Cardiac fibroblast (primary cell): Measurements from ENCODE around the gene FOLR1.

Source experiments
- DNase-seq, 2 donors: peaks; one replicate each; pipeline versions ENCODE4 v3.0.0 to v3.0.0-alpha.2; 2010; ENCODE audit warnings: low read depth in 2 of 2
- H3K4me3 ChIP-seq, 2 donors: replicated peaks in 1 of 2; 1 replicate in 1 of 2; 2 replicates in 1 of 2; pipeline ENCODE4 v1.5.1; 2011; ENCODE audit warnings: low read depth in 2 of 2, low read length in 2 of 2, mild to moderate bottlenecking in 2 of 2, moderate library complexity in 1 of 2
- TF ChIP-seq, protein P1 (sequence below): IDR thresholded peaks from one replicate; pipeline ENCODE4 v1.5.1; 2011; ENCODE audit warnings: low read depth, mild to moderate bottlenecking, low read length, inconsistent platforms

The FOLR1 gene

DNA sequence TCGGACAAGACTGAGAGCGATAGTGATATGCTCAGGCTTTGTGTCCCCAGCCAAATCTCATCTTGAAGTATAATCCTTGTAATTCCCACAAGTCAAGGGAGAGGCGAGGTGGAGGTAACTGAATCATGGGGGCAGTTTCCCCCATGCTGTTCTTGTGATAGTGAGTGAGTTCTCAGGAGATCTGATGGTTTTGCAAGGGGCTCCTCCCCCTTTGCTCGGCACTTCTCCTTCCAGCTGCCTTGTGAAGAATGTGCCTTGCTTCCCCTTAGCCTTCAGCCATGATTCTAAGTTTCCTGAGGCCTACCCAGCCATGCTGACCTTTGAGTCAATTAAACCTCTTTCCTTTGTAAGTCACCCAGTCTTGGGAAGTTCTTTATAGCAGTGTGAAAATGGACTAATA is 17.2 kb downstream of the FOLR1 start:
- DNase-seq: no peak

DNA sequence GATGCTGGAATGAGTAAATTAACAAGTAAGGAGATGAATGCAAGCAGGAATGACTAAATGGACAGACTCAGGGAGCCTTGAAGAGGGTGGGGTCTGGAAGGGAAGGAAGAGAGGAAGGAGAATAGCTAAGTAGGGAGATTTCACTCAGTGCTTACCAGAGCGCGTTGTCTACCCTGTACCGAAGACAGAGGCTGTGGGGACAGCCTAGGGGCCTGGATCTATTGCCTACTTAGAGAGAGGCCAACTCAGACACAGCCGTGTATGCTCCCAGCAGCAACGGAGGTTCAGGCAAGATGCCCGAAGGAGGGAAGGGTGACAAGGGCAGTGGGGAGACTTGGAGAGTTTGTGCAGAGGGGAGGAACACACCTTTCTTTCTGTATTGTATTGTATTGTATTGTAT is 24.7 kb downstream of the FOLR1 start, which contains the start of gene FOLR2:
FOLR2 (plus strand) TSS at position 157 of the 400 bp plus-strand sequence. CDS start 1,791 bp downstream, outside the sequence.
- DNase-seq: no peak
- TF ChIP-seq, protein P1, sequence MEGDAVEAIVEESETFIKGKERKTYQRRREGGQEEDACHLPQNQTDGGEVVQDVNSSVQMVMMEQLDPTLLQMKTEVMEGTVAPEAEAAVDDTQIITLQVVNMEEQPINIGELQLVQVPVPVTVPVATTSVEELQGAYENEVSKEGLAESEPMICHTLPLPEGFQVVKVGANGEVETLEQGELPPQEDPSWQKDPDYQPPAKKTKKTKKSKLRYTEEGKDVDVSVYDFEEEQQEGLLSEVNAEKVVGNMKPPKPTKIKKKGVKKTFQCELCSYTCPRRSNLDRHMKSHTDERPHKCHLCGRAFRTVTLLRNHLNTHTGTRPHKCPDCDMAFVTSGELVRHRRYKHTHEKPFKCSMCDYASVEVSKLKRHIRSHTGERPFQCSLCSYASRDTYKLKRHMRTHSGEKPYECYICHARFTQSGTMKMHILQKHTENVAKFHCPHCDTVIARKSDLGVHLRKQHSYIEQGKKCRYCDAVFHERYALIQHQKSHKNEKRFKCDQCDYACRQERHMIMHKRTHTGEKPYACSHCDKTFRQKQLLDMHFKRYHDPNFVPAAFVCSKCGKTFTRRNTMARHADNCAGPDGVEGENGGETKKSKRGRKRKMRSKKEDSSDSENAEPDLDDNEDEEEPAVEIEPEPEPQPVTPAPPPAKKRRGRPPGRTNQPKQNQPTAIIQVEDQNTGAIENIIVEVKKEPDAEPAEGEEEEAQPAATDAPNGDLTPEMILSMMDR: no peak
- H3K4me3 ChIP-seq: no peak within 1 kb of the TSS

More for the DNA sequence above, 17.2 kb downstream of the FOLR1 start:
- TF ChIP-seq, protein P1: no peak
- no peak overlapping the region for H3K4me3 ChIP-seq

DNA sequence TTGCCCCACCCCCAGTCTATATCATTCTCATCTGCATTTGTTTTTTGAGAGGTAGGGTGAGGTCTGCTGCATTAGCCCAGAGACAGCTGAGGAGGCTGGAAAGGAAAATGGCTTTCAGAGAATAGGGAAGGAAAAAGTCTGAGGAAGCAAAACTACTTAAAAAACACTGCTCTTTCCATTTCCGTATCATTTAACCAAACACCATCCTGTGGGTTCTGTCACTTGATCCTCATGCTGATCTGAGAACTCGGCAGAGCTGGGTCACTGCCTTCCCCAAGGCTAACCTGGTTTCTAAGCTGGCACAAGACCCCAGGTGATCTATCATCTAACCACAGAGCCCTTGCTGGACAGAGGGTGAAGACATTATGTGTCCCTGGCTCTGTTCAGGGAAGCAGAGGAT is 25.9 kb downstream of the FOLR1 start:
- no peak for DNase-seq
- TF ChIP-seq, protein P1: no peak
- no peak overlapping the region for H3K4me3 ChIP-seq

DNA sequence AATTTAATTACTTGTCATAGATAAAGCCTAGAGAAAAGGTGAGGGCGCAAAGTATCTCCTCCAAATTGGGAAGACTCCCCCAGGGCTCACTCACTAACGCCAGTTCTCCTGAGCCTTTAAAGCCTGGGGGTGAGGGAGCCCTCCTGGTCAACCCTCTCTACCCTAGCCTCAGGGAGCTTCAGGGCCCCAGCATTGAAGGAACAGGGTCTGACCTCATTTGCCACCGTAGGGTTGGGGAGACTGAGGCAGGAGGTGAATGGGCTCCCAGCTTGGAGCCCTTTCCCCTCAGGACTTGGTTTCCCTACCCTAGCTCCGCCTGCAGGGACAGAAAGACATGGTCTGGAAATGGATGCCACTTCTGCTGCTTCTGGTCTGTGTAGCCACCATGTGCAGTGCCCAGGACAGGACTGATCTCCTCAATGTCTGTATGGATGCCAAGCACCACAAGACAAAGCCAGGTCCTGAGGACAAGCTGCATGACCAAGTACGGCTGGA is 26.4 kb downstream of the FOLR1 start:
- DNase-seq: no peak
- TF ChIP-seq, protein P1: no peak
- no peak overlapping the region for H3K4me3 ChIP-seq

DNA sequence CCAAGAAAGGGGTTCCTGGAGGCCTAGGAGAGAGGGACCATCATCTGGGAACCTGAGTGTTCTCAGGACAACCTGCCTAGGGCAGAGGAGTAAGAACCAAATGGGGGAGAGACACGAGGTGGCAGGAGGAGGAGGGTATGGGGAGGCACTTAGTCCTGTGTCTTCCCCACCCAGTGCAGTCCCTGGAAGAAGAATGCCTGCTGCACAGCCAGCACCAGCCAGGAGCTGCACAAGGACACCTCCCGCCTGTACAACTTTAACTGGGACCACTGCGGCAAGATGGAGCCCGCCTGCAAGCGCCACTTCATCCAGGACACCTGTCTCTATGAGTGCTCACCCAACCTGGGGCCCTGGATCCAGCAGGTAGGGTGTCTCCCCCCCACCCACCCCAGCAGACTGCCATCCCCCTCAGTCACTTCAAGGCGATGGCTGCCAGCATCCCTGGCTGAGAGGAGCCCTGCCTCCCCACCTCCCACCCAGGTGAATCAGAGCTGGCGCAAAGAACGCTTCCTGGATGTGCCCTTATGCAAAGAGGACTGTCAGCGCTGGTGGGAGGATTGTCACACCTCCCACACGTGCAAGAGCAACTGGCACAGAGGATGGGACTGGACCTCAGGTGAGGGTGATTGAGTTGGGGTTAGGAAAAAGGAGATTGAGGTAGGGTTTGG is 28.9 kb downstream of the FOLR1 start:
- no peak for DNase-seq
- TF ChIP-seq, protein P1: no peak
- H3K4me3 ChIP-seq: no peak overlapping the region

DNA sequence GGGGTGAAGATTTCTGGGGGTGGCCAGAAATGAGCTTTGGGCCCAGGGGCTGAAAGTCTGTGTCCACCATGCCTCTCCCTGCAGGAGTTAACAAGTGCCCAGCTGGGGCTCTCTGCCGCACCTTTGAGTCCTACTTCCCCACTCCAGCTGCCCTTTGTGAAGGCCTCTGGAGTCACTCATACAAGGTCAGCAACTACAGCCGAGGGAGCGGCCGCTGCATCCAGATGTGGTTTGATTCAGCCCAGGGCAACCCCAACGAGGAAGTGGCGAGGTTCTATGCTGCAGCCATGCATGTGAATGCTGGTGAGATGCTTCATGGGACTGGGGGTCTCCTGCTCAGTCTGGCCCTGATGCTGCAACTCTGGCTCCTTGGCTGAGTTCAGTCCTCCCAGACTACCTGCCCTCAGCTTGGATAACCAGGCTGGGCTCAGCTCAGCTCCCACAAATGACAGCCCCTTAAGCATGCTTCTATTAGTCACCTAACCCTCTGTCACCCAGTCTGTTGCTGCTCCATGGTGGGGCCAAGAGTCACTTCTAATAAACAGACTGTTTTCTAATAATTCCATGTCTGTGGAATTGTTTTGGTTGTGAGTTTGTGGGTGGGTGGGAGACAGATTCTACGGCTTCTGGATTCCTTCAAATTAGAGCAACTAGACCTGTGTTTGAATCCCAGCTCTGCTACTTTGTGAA is 29.6 kb downstream of the FOLR1 start:
- TF ChIP-seq, protein P1: no peak
- DNase-seq: no peak
- H3K4me3 ChIP-seq: no peak overlapping the region
